Spleen (tissue), 7 donors: Measurements from ENCODE around the gene LPCAT1.

Experiments
- CTCF ChIP-seq, 11 experiments: fragments of 200-600 bp in 7 of 11; fragments of 450-650 bp in 4 of 11; sonication (generic) in 4 of 11; IDR thresholded peaks in 8 of 11; conservative IDR thresholded peaks in 3 of 11; 1 replicate in 7 of 11; 2 replicates in 4 of 11; pipeline versions ENCODE4 v1.4.0 to v1.8.0; 2016 to 2021; ENCODE audit warnings: antibody characterized with exemption in 11 of 11, inconsistent platforms in 4 of 11, mild to moderate bottlenecking in 1 of 11
- POLR2AphosphoS5 ChIP-seq, 3 donors: sonication (generic); formaldehyde crosslinking; IDR thresholded peaks; one replicate each; pipeline ENCODE4 v1.5.1; 2017; ENCODE audit warnings: antibody characterized with exemption in 3 of 3
- donor health status: DM: no; HTN: no; CAD: no; lungs with moderate emphysema.
- donor health status: DM: no; HTN: no; CAD: no.
- donor health status: DM: no; HTN: no; CAD: no.

- TF ChIP-seq CTCF (IDR thresholded peaks at IDR 0.05 in 8 of 11, conservative IDR thresholded peaks at IDR 0.05 in 3 of 11), result no peak
- no peak for TF ChIP-seq POLR2AphosphoS5 (IDR thresholded peaks at IDR 0.05)
Measured at GRCh38 chr5:1558944-1559343, 35.2 kb upstream of the LPCAT1 start.
